ENCODE results near the gene MICB. TPM values are rescaled to one million over a fixed set of nuclear protein-coding genes. Genes with fewer than 3 reads are reported as not detected.

Gene MICB
- total and polyA plus RNA-seq, 2 donors (not counting 1 experiment from before 2014, with no cell fraction given): 24.2 to 30.9 TPM

GRCh38 chr6:31510007-31510406 lies 12.1 kb downstream of the MICB start:
- no peak for DNase-seq
- H3K9ac ChIP-seq (ENCODE audit: low read length): no peak overlapping the region
- H3K4me3 ChIP-seq (ENCODE audit: control extremely low read depth in 1 of 5, extremely low read depth in 1 of 5, insufficient read depth in 1 of 5, low read depth in 2 of 5, low read length in 4 of 5): no peak overlapping the region
- H3K4me2 ChIP-seq (replicated peaks; ENCODE audit: low read depth, low read length, poor library complexity, severe bottlenecking): no peak overlapping the region
- TF ChIP-seq CTCF (IDR thresholded peaks at IDR 0.05) (no peak), EZH2 (IDR thresholded peaks at IDR 0.05; ENCODE audit: borderline replicate concordance, insufficient read depth, low read depth, low read length, poor library complexity, severe bottlenecking) (no peak)
- no peak overlapping the region for H2AFZ ChIP-seq (ENCODE audit: insufficient read depth, low read depth, low read length, poor library complexity, severe bottlenecking)
- H3K9me3 Mint-ChIP-seq (ENCODE audit: insufficient read depth): no peaks in the 10 kb centered on the region
- peaks cover 9 to 57% of the 10 kb centered on the region in 2 experiments for H3K36me3 ChIP-seq (replicated peaks in 1 of 2; ENCODE audit: control extremely low read depth in 1 of 2, control insufficient read depth in 1 of 2, extremely low read depth in 1 of 2, insufficient read depth in 2 of 2, low read length in 1 of 2)
- intact Hi-C loops (cut with micrococcal nuclease): no loop called here
- H3K79me2 ChIP-seq (ENCODE audit: control insufficient read depth, insufficient read depth, low read length): peaks cover 18% of the 10 kb centered on the region
- no peak for ATAC-seq (ENCODE audit: low read depth)
- no CpG with 5 or more reads among the region's 4 CpGs for WGBS (ENCODE audit: insufficient coverage)
- POLR2A ChIA-PET: no interaction called here
- no peaks in the 10 kb centered on the region for H3K27me3 ChIP-seq (replicated peaks in 1 of 4; ENCODE audit: control extremely low read depth in 1 of 4, control insufficient read depth in 3 of 4, insufficient read depth in 4 of 4, low read length in 3 of 4)
- no peaks in the 10 kb centered on the region for H3K4me1 ChIP-seq (ENCODE audit: control insufficient read depth in 2 of 2, insufficient read depth in 2 of 2, low read length in 2 of 2)
- CTCF ChIA-PET: no interaction called here
- H3K27me3 Mint-ChIP-seq: no peaks in the 10 kb centered on the region
- H3K27ac Mint-ChIP-seq: no peak overlapping the region
- no peak overlapping the region for H3K27ac ChIP-seq (ENCODE audit: low read length in 2 of 2)
- peaks cover 4% of the 10 kb centered on the region for H3K4me1 Mint-ChIP-seq
- no peak overlapping the region for H3K4me3 Mint-ChIP-seq
- H4K20me1 ChIP-seq (ENCODE audit: control insufficient read depth, insufficient read depth, low read length, poor library complexity, severe bottlenecking): peaks cover 31% of the 10 kb centered on the region
- H3K9me3 ChIP-seq (ENCODE audit: control extremely low read depth in 1 of 3, control insufficient read depth in 2 of 3, insufficient read depth in 1 of 3, low read length in 2 of 3): no peaks in the 10 kb centered on the region

GRCh38 chr6:31513456-31514165 lies 15.7 kb downstream of the MICB start:
- H3K36me3 ChIP-seq (replicated peaks in 1 of 2; ENCODE audit: control extremely low read depth in 1 of 2, control insufficient read depth in 1 of 2, extremely low read depth in 1 of 2, insufficient read depth in 2 of 2, low read length in 1 of 2): peaks cover 9 to 24% of the 10 kb centered on the region in 2 experiments
- no peaks in the 10 kb centered on the region for H3K27me3 Mint-ChIP-seq
- DNase-seq (no peak), ATAC-seq (ENCODE audit: low read depth) (no peak)
- H3K4me3 Mint-ChIP-seq: no peak overlapping the region
- no peak overlapping the region for H3K27ac Mint-ChIP-seq
- CTCF ChIA-PET: interaction anchor here (0.7 kb wide), 1 partner anchor 85 kb away, joined by 3 read pairs; no protein-coding TSS in a partner anchor
- no peak overlapping the region for H3K9ac ChIP-seq (ENCODE audit: low read length)
- H3K4me2 ChIP-seq (replicated peaks; ENCODE audit: low read depth, low read length, poor library complexity, severe bottlenecking): no peak overlapping the region
- intact Hi-C loops (cut with micrococcal nuclease): no loop called here
- no peaks in the 10 kb centered on the region for H3K9me3 ChIP-seq (ENCODE audit: control extremely low read depth in 1 of 3, control insufficient read depth in 2 of 3, insufficient read depth in 1 of 3, low read length in 2 of 3)
- H3K4me1 ChIP-seq (ENCODE audit: control insufficient read depth in 2 of 2, insufficient read depth in 2 of 2, low read length in 2 of 2): no peaks in the 10 kb centered on the region
- H3K4me3 ChIP-seq (ENCODE audit: control extremely low read depth in 1 of 5, extremely low read depth in 1 of 5, insufficient read depth in 1 of 5, low read depth in 2 of 5, low read length in 4 of 5): no peak overlapping the region
- POLR2A ChIA-PET: no interaction called here
- no peaks in the 10 kb centered on the region for H3K4me1 Mint-ChIP-seq
- TF ChIP-seq CTCF (IDR thresholded peaks at IDR 0.05) (no peak), EZH2 (IDR thresholded peaks at IDR 0.05; ENCODE audit: borderline replicate concordance, insufficient read depth, low read depth, low read length, poor library complexity, severe bottlenecking) (no peak)
- peaks cover 0 to 2% (median 0%) of the 10 kb centered on the region in 4 experiments for H3K27me3 ChIP-seq (replicated peaks in 1 of 4; ENCODE audit: control extremely low read depth in 1 of 4, control insufficient read depth in 3 of 4, insufficient read depth in 4 of 4, low read length in 3 of 4)
- no peaks in the 10 kb centered on the region for H4K20me1 ChIP-seq (ENCODE audit: control insufficient read depth, insufficient read depth, low read length, poor library complexity, severe bottlenecking)
- H3K79me2 ChIP-seq (ENCODE audit: control insufficient read depth, insufficient read depth, low read length): no peaks in the 10 kb centered on the region
- 92% methylated on average over 4 of the region's 5 CpGs for WGBS (ENCODE audit: insufficient coverage)
- no peak overlapping the region for H2AFZ ChIP-seq (ENCODE audit: insufficient read depth, low read depth, low read length, poor library complexity, severe bottlenecking)
- no peak overlapping the region for H3K27ac ChIP-seq (ENCODE audit: low read length in 2 of 2)
- H3K9me3 Mint-ChIP-seq (ENCODE audit: insufficient read depth): no peaks in the 10 kb centered on the region
